Activated naive CD4-positive, alpha-beta T cell treated with anti-CD3 and anti-CD28 coated beads, Interleukin-2, amount 50 U/mL, for 24 hours (primary cell): ENCODE measurements around the gene PPIC.
"Not testable (repeated sequence)": the region's sequence is repeated elsewhere in the genome, so short reads cannot be mapped to it uniquely, and the experiment has no call there.

ENCODE experiments used
- H3K27ac Mint-ChIP-seq: one replicate; pipeline ENCODE4 v1.8.0; 2021; ENCODE audit warnings: mild to moderate bottlenecking, mixed read lengths
- H3K27me3 Mint-ChIP-seq: one replicate; pipeline ENCODE4 v1.8.0; 2021; ENCODE audit warnings: mixed read lengths
- H3K36me3 Mint-ChIP-seq: one replicate; pipeline ENCODE4 v1.8.0; 2021; ENCODE audit warnings: mixed read lengths
- H3K4me1 Mint-ChIP-seq: one replicate; pipeline ENCODE4 v1.8.0; 2021; ENCODE audit warnings: mixed read lengths
- H3K4me3 Mint-ChIP-seq: one replicate; pipeline ENCODE4 v1.8.0; 2021; ENCODE audit warnings: mild to moderate bottlenecking, mixed read lengths
- H3K9me3 Mint-ChIP-seq: one replicate; pipeline ENCODE4 v1.8.0; 2021; ENCODE audit warnings: mixed read lengths

Gene PPIC

GRCh38 chr5:122982376-122982775 lies 54.1 kb downstream of the PPIC start:
- no peaks in the 10 kb centered on the region for H3K36me3 Mint-ChIP-seq
- no peaks in the 10 kb centered on the region for H3K4me1 Mint-ChIP-seq
- no peak overlapping the region for H3K27ac Mint-ChIP-seq
- no peaks in the 10 kb centered on the region for H3K27me3 Mint-ChIP-seq
- H3K9me3 Mint-ChIP-seq = no peaks in the 10 kb centered on the region
- H3K4me3 Mint-ChIP-seq = no peak overlapping the region

- Mint-ChIP-seq H3K9me3 (no peaks in the 10 kb centered on the region), H3K27ac (no peak overlapping the region), H3K27me3 (no peaks in the 10 kb centered on the region), H3K4me1 (no peaks in the 10 kb centered on the region), H3K36me3 (no peaks in the 10 kb centered on the region), H3K4me3 (no peak overlapping the region)
Observed at GRCh38 chr5:122981846-122982245, 54.7 kb downstream of the PPIC start.

- Mint-ChIP-seq H3K9me3 (no peaks in the 10 kb centered on the region), H3K27ac (no peak overlapping the region), H3K36me3 (no peaks in the 10 kb centered on the region), H3K4me1 (no peaks in the 10 kb centered on the region), H3K4me3 (no peak overlapping the region), H3K27me3 (no peaks in the 10 kb centered on the region)
Observed at GRCh38 chr5:122978644-122979297, 57.8 kb downstream of the PPIC start.

- H3K4me1 Mint-ChIP-seq = no peaks in the 10 kb centered on the region
- H3K27ac Mint-ChIP-seq = no peak overlapping the region
- no peaks in the 10 kb centered on the region for H3K9me3 Mint-ChIP-seq
- H3K36me3 Mint-ChIP-seq = no peaks in the 10 kb centered on the region
- no peaks in the 10 kb centered on the region for H3K27me3 Mint-ChIP-seq
- no peak overlapping the region for H3K4me3 Mint-ChIP-seq
Observed at GRCh38 chr5:122978068-122978467, 58.5 kb downstream of the PPIC start.

- Mint-ChIP-seq H3K36me3 (no peaks in the 10 kb centered on the region), H3K4me1 (no peaks in the 10 kb centered on the region), H3K27me3 (no peaks in the 10 kb centered on the region)
Observed at GRCh38 chr5:122977319-122977718, 59.2 kb downstream of the PPIC start.

GRCh38 chr5:122974251-122974650 lies 62.3 kb downstream of the PPIC start:
- not testable (repeated sequence) for H3K27ac Mint-ChIP-seq, H3K9me3 Mint-ChIP-seq, H3K36me3 Mint-ChIP-seq, H3K4me3 Mint-ChIP-seq, H3K27me3 Mint-ChIP-seq, H3K4me1 Mint-ChIP-seq

More at GRCh38 chr5:122977319-122977718, 59.2 kb downstream of the PPIC start:
- no peaks in the 10 kb centered on the region for H3K9me3 Mint-ChIP-seq
- no peak overlapping the region for H3K27ac Mint-ChIP-seq
- no peak overlapping the region for H3K4me3 Mint-ChIP-seq

GRCh38 chr5:122973759-122974158 lies 62.8 kb downstream of the PPIC start:
- H3K9me3 Mint-ChIP-seq, H3K27ac Mint-ChIP-seq, H3K36me3 Mint-ChIP-seq, H3K27me3 Mint-ChIP-seq, H3K4me3 Mint-ChIP-seq, H3K4me1 Mint-ChIP-seq: not testable (repeated sequence)
